ENCODE data around the gene CAPN12. TPM values are rescaled to one million over a fixed set of nuclear protein-coding genes. Genes with fewer than 3 reads are reported as not detected.

CAPN12 gene
- total RNA-seq, 1 donor from 2014 or later, result 12.4 TPM

GRCh38 chr19:38723990-38724854, 20.1 kb downstream of the CAPN12 start:
- TF ChIP-seq CTCF (IDR thresholded peaks at IDR 0.05), result no peak
- H3K4me3 Mint-ChIP-seq, result no peak overlapping the region
- ATAC-seq (ENCODE audit: low read depth) (no peak), DNase-seq (no peak)
- H3K4me1 Mint-ChIP-seq, result no peaks in the 10 kb centered on the region
- POLR2A ChIA-PET, result interaction anchor here (1.0 kb wide), 1 partner anchor 18 kb away, joined by 3 read pairs; no protein-coding TSS in a partner anchor
- H3K9me3 Mint-ChIP-seq, result no peaks in the 10 kb centered on the region
- no peak overlapping the region for H3K27ac Mint-ChIP-seq
- intact Hi-C loops (cut with micrococcal nuclease), result no loop called here
- CTCF ChIA-PET, result no interaction called here
- H3K27me3 Mint-ChIP-seq, result no peaks in the 10 kb centered on the region
- H3K36me3 Mint-ChIP-seq (ENCODE audit: low read depth), result peaks cover 75% of the 10 kb centered on the region

DNA sequence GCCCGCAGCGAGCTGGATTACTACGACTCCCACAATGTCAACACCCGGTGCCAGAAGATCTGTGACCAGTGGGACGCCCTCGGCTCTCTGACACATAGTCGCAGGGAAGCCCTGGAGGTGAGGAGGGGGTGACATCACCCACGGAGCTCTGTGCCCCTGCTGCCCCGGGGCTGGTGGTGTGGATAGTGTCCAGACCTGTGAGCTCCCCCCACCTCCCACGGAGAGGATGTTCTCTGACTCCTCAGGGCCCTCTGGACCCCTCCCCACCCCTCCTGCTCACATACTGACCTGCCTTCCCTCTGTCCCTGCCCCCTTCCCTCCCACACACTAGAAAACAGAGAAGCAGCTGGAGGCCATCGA, 20.7 kb downstream of the CAPN12 start:
- Mint-ChIP-seq H3K9me3 (no peaks in the 10 kb centered on the region), H3K4me3 (no peak overlapping the region), H3K36me3 (ENCODE audit: low read depth) (peaks cover 77% of the 10 kb centered on the region), H3K4me1 (no peaks in the 10 kb centered on the region), H3K27me3 (no peaks in the 10 kb centered on the region), H3K27ac (no peak overlapping the region)
- intact Hi-C loops (cut with micrococcal nuclease), result no loop called here
- ChIA-PET CTCF (no interaction called here), POLR2A (interaction anchor here (1.0 kb wide), 1 partner anchor 17 kb away, joined by 3 read pairs; no protein-coding TSS in a partner anchor)
- no peak for ATAC-seq (ENCODE audit: low read depth)
- no peak for DNase-seq
- TF ChIP-seq CTCF (IDR thresholded peaks at IDR 0.05), result no peak

- no peak for DNase-seq
- ChIA-PET CTCF (no interaction called here), POLR2A (interaction anchor here (0.6 to 1.0 kb wide), 2 partner anchors 17 to 106 kb away, joined by 3 read pairs; no protein-coding TSS in a partner anchor)
- no peaks in the 10 kb centered on the region for H3K27me3 Mint-ChIP-seq
- intact Hi-C loops (cut with micrococcal nuclease), result no loop called here
- no peaks in the 10 kb centered on the region for H3K9me3 Mint-ChIP-seq
- H3K27ac Mint-ChIP-seq, result no peak overlapping the region
- H3K4me3 Mint-ChIP-seq, result no peak overlapping the region
- peaks cover 76% of the 10 kb centered on the region for H3K36me3 Mint-ChIP-seq (ENCODE audit: low read depth)
- ATAC-seq (ENCODE audit: low read depth), result no peak
- H3K4me1 Mint-ChIP-seq, result no peaks in the 10 kb centered on the region
- no peak for TF ChIP-seq CTCF (IDR thresholded peaks at IDR 0.05)
These were observed 21.2 kb downstream of the CAPN12 start for GRCh38 chr19:38722947-38723605.

GRCh38 chr19:38721979-38722773, 22.1 kb downstream of the CAPN12 start:
- H3K9me3 Mint-ChIP-seq, result no peaks in the 10 kb centered on the region
- intact Hi-C loops (cut with micrococcal nuclease), result no loop called here
- H3K36me3 Mint-ChIP-seq (ENCODE audit: low read depth), result peaks cover 78% of the 10 kb centered on the region
- no peaks in the 10 kb centered on the region for H3K4me1 Mint-ChIP-seq
- no peak for ATAC-seq (ENCODE audit: low read depth)
- H3K27ac Mint-ChIP-seq, result no peak overlapping the region
- no peaks in the 10 kb centered on the region for H3K27me3 Mint-ChIP-seq
- no peak overlapping the region for H3K4me3 Mint-ChIP-seq
- DNase-seq, result no peak
- POLR2A ChIA-PET, result no interaction called here
- TF ChIP-seq CTCF (IDR thresholded peaks at IDR 0.05), result no peak
- CTCF ChIA-PET, result interaction anchor here (0.6 kb wide), 1 partner anchor 238 kb away, joined by 3 read pairs; no protein-coding TSS in a partner anchor
